Smooth muscle cell (in vitro differentiated cells): ENCODE measurements around the gene OTUD3. TPM values are rescaled to one million over a fixed set of nuclear protein-coding genes. Genes with fewer than 3 reads are reported as not detected.

Experiments used
- DNase-seq: peaks from one replicate; lab custom pipeline; 2025; ENCODE audit not compliant: unreplicated experiment; lab: John Stamatoyannopoulos, UW
- H2AFZ ChIP-seq: fragments of 200-600 bp; sonication (generic); 2 replicates; pipeline ENCODE4 v1.6.0; 2016; ENCODE audit warnings: antibody characterized with exemption, low read depth, mild to moderate bottlenecking
- H3F3A ChIP-seq: fragments of 200-600 bp; sonication (generic); 2 replicates; pipeline ENCODE4 v1.6.0; 2017; ENCODE audit warnings: antibody characterized with exemption, low read depth
- H3K27ac ChIP-seq: fragments of 200-600 bp; sonication (generic); 2 replicates; pipeline ENCODE4 v1.5.1; 2016; ENCODE audit warnings: low read depth, mild to moderate bottlenecking
- H3K27me3 ChIP-seq: fragments of 200-600 bp; sonication (generic); 2 replicates; pipeline ENCODE4 v1.6.1; 2016; ENCODE audit warnings: low read depth, mild to moderate bottlenecking
- H3K36me3 ChIP-seq: fragments of 200-600 bp; sonication (generic); 2 replicates; pipeline ENCODE4 v1.5.1; 2016; ENCODE audit warnings: low read depth
- H3K4me1 ChIP-seq: fragments of 200-600 bp; sonication (generic); 2 replicates; pipeline ENCODE4 v1.5.1; 2016; ENCODE audit warnings: low read depth
- H3K4me2 ChIP-seq: fragments of 200-600 bp; sonication (generic); 2 replicates; pipeline ENCODE4 v1.6.0; 2016; ENCODE audit warnings: mild to moderate bottlenecking
- H3K4me3 ChIP-seq: fragments of 200-600 bp; sonication (generic); 2 replicates; pipeline ENCODE4 v1.5.1; 2016; ENCODE audit warnings: mild to moderate bottlenecking
- H3K79me2 ChIP-seq: fragments of 200-600 bp; sonication (generic); 2 replicates; pipeline ENCODE4 v1.6.0; 2016; ENCODE audit warnings: low read depth, mild to moderate bottlenecking
- H3K9ac ChIP-seq: fragments of 200-600 bp; sonication (generic); 2 replicates; pipeline ENCODE4 v1.6.0; 2016; ENCODE audit warnings: low read depth
- H3K9me3 ChIP-seq: fragments of 200-600 bp; sonication (generic); replicated peaks from 2 replicates; pipeline ENCODE4 v1.5.1; 2016; ENCODE audit warnings: low read depth
- H4K20me1 ChIP-seq: fragments of 200-600 bp; sonication (generic); 2 replicates; pipeline ENCODE4 v1.6.0; 2016; ENCODE audit warnings: low read depth
- CTCF ChIP-seq: fragments of 200-600 bp; sonication (generic); IDR thresholded peaks from 2 replicates; pipeline ENCODE4 v1.5.1; 2017; ENCODE audit warnings: borderline replicate concordance, mild to moderate bottlenecking, antibody characterized with exemption; ENCODE audit not compliant: insufficient read depth, poor library complexity, severe bottlenecking
- WGBS: methylation state at CpG from one replicate; pipeline ENCODE4 v1.1.7; 2016; ENCODE audit warnings: low lambda C conversion rate; 5-methylcytosine and 5-hydroxymethylcytosine counted together
- polyA plus RNA-seq: library from polyadenylated mRNA; unstranded; fragments of >200 nt; fragmentation: Nextera tagmentation; extraction: Ambion mirVana; gene quantifications from 2 replicates; pipeline ENCODE4 v1.2.1, GENCODE V29; 2016
- total RNA-seq: library from RNA; depleted of rRNA; stranded (reverse); fragments of >200 nt; gene quantifications from 2 replicates; pipeline ENCODE4 v1.2.3, GENCODE V29; 2014

OTUD3 gene
- total and polyA plus RNA-seq, 2 experiments from 2014 or later, result 2.6 to 9.9 TPM

- no peaks in the 10 kb centered on the region for H3K27me3 ChIP-seq
- 88% methylated on average over 3 of the region's 3 CpGs for WGBS
- no peaks in the 10 kb centered on the region for H3K9me3 ChIP-seq
- H3K9ac ChIP-seq, result no peak overlapping the region
- H4K20me1 ChIP-seq, result no peaks in the 10 kb centered on the region
- no peak overlapping the region for H3K4me2 ChIP-seq
- no peaks in the 10 kb centered on the region for H3K4me1 ChIP-seq
- no peaks in the 10 kb centered on the region for H3K79me2 ChIP-seq
- TF ChIP-seq CTCF, result no peak
- H3K36me3 ChIP-seq, result no peaks in the 10 kb centered on the region
- H3K27ac ChIP-seq, result no peak overlapping the region
- no peak overlapping the region for H2AFZ ChIP-seq
- no peak for DNase-seq
- no peak overlapping the region for H3K4me3 ChIP-seq
- no peaks in the 10 kb centered on the region for H3F3A ChIP-seq
Observed at GRCh38 chr1:19936061-19936750, 54.0 kb downstream of the OTUD3 start.

GRCh38 chr1:19938472-19938871 lies 56.3 kb downstream of the OTUD3 start:
- Histone ChIP-seq H3K9me3 (no peaks in the 10 kb centered on the region), H3K79me2 (no peaks in the 10 kb centered on the region), H2AFZ (no peak overlapping the region), H3K4me3 (no peak overlapping the region), H4K20me1 (no peaks in the 10 kb centered on the region), H3F3A (no peaks in the 10 kb centered on the region), H3K9ac (no peak overlapping the region), H3K36me3 (no peaks in the 10 kb centered on the region), H3K4me1 (no peaks in the 10 kb centered on the region), H3K4me2 (no peak overlapping the region), H3K27me3 (no peaks in the 10 kb centered on the region), H3K27ac (no peak overlapping the region)
- 85% methylated on average over 1 of the region's 1 CpG for WGBS
- DNase-seq, result no peak
- no peak for TF ChIP-seq CTCF

- Histone ChIP-seq H2AFZ (no peak overlapping the region), H3K4me3 (no peak overlapping the region), H3K9ac (no peak overlapping the region), H3K36me3 (no peaks in the 10 kb centered on the region), H3K27me3 (no peaks in the 10 kb centered on the region), H3K79me2 (no peaks in the 10 kb centered on the region), H3K27ac (no peak overlapping the region), H3K4me2 (no peak overlapping the region), H3F3A (no peaks in the 10 kb centered on the region), H4K20me1 (no peaks in the 10 kb centered on the region), H3K9me3 (no peaks in the 10 kb centered on the region), H3K4me1 (no peaks in the 10 kb centered on the region)
- TF ChIP-seq CTCF, result no peak
- DNase-seq, result no peak
- 84% methylated on average over 7 of the region's 7 CpGs for WGBS
Observed at GRCh38 chr1:19940486-19941205, 58.5 kb downstream of the OTUD3 start.

GRCh38 chr1:19941206-19941568 lies 59.0 kb downstream of the OTUD3 start:
- Histone ChIP-seq H3F3A (no peaks in the 10 kb centered on the region), H3K36me3 (no peaks in the 10 kb centered on the region), H2AFZ (no peak overlapping the region), H3K27ac (no peak overlapping the region), H3K27me3 (no peaks in the 10 kb centered on the region), H4K20me1 (no peaks in the 10 kb centered on the region), H3K4me1 (no peaks in the 10 kb centered on the region), H3K9ac (no peak overlapping the region), H3K4me2 (no peak overlapping the region), H3K4me3 (no peak overlapping the region), H3K9me3 (no peaks in the 10 kb centered on the region), H3K79me2 (no peaks in the 10 kb centered on the region)
- no peak for DNase-seq
- no peak for TF ChIP-seq CTCF
- WGBS, result 98% methylated on average over 3 of the region's 3 CpGs
